Gastrocnemius medialis (tissue), 4 donors: ENCODE measurements around the gene KPNA1. TPM values are rescaled to one million over a fixed set of nuclear protein-coding genes. Genes with fewer than 3 reads are reported as not detected.

Experiments
- ATAC-seq, 2 donors: fragments of 150-250 bp; one replicate each; pipeline ENCODE4 v1.9.1; 2016
- DNase-seq, 2 donors: peaks; one replicate each; pipeline ENCODE4 v3.0.0-alpha.2; 2019
- H3K27ac ChIP-seq, 4 donors: fragments of 200-600 bp; sonication (generic); 1 replicate in 1 of 4; 2 replicates in 3 of 4; pipeline ENCODE4 v1.5.1; 2016 to 2018; ENCODE audit warnings: mild to moderate bottlenecking in 2 of 4, moderate library complexity in 1 of 4
- H3K27me3 ChIP-seq, 3 donors: fragments of 200-600 bp; sonication (generic) in 2 of 3; 1 replicate in 1 of 3; 2 replicates in 2 of 3; pipeline versions ENCODE4 v1.5.1 to v1.6.0; 2016 to 2019; ENCODE audit warnings: mild to moderate bottlenecking in 1 of 3, moderate library complexity in 1 of 3
- H3K36me3 ChIP-seq, 2 donors: fragments of 200-600 bp; sonication (generic) in 1 of 2; one replicate each; pipeline ENCODE4 v1.5.1; 2017 to 2018
- H3K4me1 ChIP-seq, 2 donors: fragments of 200-600 bp; sonication (generic) in 1 of 2; one replicate each; pipeline ENCODE4 v1.5.1; 2016 to 2017; ENCODE audit warnings: mild to moderate bottlenecking in 2 of 2
- H3K4me3 ChIP-seq, 4 donors: fragments of 200-600 bp; sonication (generic) in 3 of 4; 1 replicate in 1 of 4; 2 replicates in 3 of 4; pipeline ENCODE4 v1.5.1; 2016 to 2019; ENCODE audit warnings: mild to moderate bottlenecking in 2 of 4
- H3K9me3 ChIP-seq, 3 donors: fragments of 200-600 bp; sonication (generic) in 2 of 3; 1 replicate in 1 of 3; 2 replicates in 2 of 3; pipeline ENCODE4 v1.5.1; 2016 to 2019
- CTCF ChIP-seq, 5 experiments: fragments of 450-650 bp in 3 of 5; fragments of 200-600 bp in 2 of 5; sonication (generic) in 2 of 5; IDR thresholded peaks in 4 of 5; conservative IDR thresholded peaks in 1 of 5; 1 replicate in 4 of 5; 2 replicates in 1 of 5; pipeline ENCODE4 v1.5.1; 2016 to 2019; ENCODE audit warnings: antibody characterized with exemption in 5 of 5, mild to moderate bottlenecking in 3 of 5, moderate library complexity in 3 of 5
- POLR2A ChIP-seq, 2 donors: fragments of 450-650 bp; IDR thresholded peaks; one replicate each; pipeline ENCODE4 v1.6.1; 2017; ENCODE audit warnings: antibody characterized with exemption in 2 of 2, mild to moderate bottlenecking in 2 of 2, moderate library complexity in 2 of 2
- in situ Hi-C, 4 donors: fragments of 200-750 bp; cut with MboI; loops; one replicate each; pipeline versions ENCODE4 v1.15.0 to v1.8.0; 2017; ENCODE audit warnings: low sequenced_read_pairs in 4 of 4
- intact Hi-C: fragments of 100-400 bp; cut with DNase I; formaldehyde crosslinking; loops from one replicate; pipeline ENCODE4 v1.15.1; 2023; ENCODE audit warnings: low total_unique reads
- total RNA-seq, 4 donors: library from RNA; depleted of rRNA; stranded (reverse); fragments of >200 nt; gene quantifications; one replicate each; pipeline versions ENCODE4 v1.1.0 to v1.2.3, GENCODE V29; 2016

The KPNA1 gene
- total RNA-seq, 4 donors from 2014 or later, result 108 to 119 (median 112) TPM

DNA sequence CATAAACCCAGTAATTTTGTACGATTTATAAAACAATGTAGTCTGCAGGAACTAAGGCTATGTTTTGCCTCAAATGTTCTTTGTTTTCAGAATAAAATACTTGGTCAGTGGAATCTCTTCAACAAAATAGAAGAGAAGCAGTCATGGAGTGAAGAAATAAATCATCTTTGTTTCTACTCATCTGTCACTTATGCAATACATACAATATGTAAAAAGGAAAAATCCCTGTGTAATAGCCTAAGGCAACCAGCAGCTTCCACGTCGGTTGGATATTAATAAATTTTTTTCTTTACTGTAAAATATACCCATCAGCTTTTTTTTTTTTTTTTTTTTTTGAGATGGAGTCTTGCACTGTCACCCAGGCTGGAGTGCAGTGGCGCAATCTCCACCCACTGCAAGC lies 93.6 kb downstream of the KPNA1 start:
- intact Hi-C loops, result loop anchor here (5.0 kb wide), 1 partner anchor 46 kb away; no protein-coding TSS in a partner anchor
- TF ChIP-seq POLR2A (IDR thresholded peaks at IDR 0.05) (no peak), CTCF (IDR thresholded peaks at IDR 0.05 in 4 of 5, conservative IDR thresholded peaks at IDR 0.05 in 1 of 5) (no peak)
- Histone ChIP-seq H3K4me3 (no peak overlapping the region), H3K9me3 (no peaks in the 10 kb centered on the region), H3K36me3 (peaks cover 0 to 14% of the 10 kb centered on the region in 2 donors), H3K27me3 (no peaks in the 10 kb centered on the region), H3K4me1 (peaks cover 12 to 14% of the 10 kb centered on the region in 2 donors), H3K27ac (peak overlapping the region in 1 of 4 donors; percentile 31)
- DNase-seq, result no peak
- ATAC-seq, result no peak
- in situ Hi-C loops, result no loop called here

- Histone ChIP-seq H3K36me3 (no peaks in the 10 kb centered on the region), H3K4me1 (peaks cover 35 to 43% of the 10 kb centered on the region in 2 donors), H3K27ac (peak overlapping the region; percentile 88 to 98 (median 91)), H3K27me3 (no peaks in the 10 kb centered on the region), H3K9me3 (no peaks in the 10 kb centered on the region), H3K4me3 (peak overlapping the region; percentile 76 to 97 (median 77))
- in situ Hi-C loops, result loop anchor here in 2 of 4 donors (10.0 kb wide), 2 partner anchors 88 to 98 kb away; partner anchors contain the start of gene KPNA1 (in 1 of the 2)
- TF ChIP-seq POLR2A (IDR thresholded peaks at IDR 0.05), result peak in 1 of 2 donors; percentile 33
- TF ChIP-seq CTCF (IDR thresholded peaks at IDR 0.05 in 4 of 5, conservative IDR thresholded peaks at IDR 0.05 in 1 of 5), result no peak
- intact Hi-C loops, result loop anchor here (1.0 kb wide), 3 partner anchors 33 to 376 kb away; partner anchors contain the start of genes FAM162A, HSPBAP1 and KPNA1
- ATAC-seq (peak; percentile 16 to 24), DNase-seq (peak; percentile 26 to 67)
These were observed 97.8 kb downstream of the KPNA1 start for GRCh38 chr3:122416966-122417365.

DNA sequence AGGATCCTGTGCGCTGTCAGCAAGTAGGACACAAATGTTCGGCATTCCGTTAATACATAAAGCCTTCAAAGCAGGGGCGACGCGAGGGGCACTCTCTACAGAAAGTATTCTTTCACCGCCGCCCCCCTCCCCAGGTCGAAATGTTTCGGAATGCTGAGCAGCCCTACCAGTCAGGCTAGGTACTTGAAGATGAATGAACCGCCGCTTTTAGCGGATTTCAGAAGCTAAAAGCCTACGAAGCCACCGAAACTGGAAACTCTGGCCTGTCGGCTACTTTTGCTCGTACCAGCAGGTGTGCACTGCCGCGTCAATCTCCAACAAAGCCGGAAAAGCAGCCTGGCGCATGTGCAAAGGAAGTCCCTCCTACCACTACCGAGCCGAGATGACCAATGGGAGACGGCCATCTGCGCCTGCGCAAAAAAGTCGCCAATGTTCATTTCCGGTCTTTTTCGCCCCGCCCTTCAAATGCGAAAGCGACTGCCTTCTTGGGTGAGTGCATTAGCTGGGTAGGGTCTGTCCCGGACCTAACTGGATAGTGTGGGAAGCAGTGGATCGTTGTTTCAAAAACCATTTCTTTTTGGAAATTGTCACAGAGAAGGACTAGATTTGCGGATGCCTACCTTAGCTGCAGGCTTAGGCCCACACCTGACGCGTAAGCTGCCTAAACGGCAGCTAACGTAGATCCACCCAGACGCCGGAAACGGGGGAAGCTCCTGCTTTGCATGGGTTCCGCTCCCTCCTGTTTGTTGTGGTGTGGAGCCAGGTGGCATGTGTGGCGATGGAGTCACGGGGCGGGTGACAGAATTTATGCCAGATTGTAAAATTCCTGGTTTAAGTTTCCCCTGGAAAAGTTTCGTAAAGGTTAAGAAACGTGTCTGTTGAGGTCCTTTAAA lies 98.7 kb downstream of the KPNA1 start, which contains the start of gene WDR5B:
WDR5B (minus strand) TSS at position 301 of the 893 bp plus-strand sequence. CDS start 534 bp downstream, outside the sequence.
- Histone ChIP-seq H3K4me3 (peak within 1 kb of the TSS; percentile 76 to 97 (median 77)), H3K9me3 (no peaks in the 10 kb centered on the region), H3K27ac (peak within 1 kb of the TSS; percentile 88 to 98 (median 91)), H3K4me1 (peaks cover 35 to 43% of the 10 kb centered on the region in 2 donors), H3K27me3 (no peaks in the 10 kb centered on the region), H3K36me3 (peaks cover 0 to under 1% of the 10 kb centered on the region in 2 donors)
- in situ Hi-C loops (loop anchor here in 2 of 4 donors (10.0 kb wide), 2 partner anchors 89 to 99 kb away; partner anchors contain the start of gene KPNA1 (in 1 of the 2)), intact Hi-C loops (loop anchor here (1.0 kb wide), 3 partner anchors 32 to 377 kb away; partner anchors contain the start of genes FAM162A, HSPBAP1 and KPNA1)
- ATAC-seq (peak; percentile 90), DNase-seq (peak; percentile 97 to 98)
- peak in 1 of 5 experiments; percentile 15 for TF ChIP-seq CTCF (IDR thresholded peaks at IDR 0.05 in 4 of 5, conservative IDR thresholded peaks at IDR 0.05 in 1 of 5)
- TF ChIP-seq POLR2A (IDR thresholded peaks at IDR 0.05), result peak; percentile 90 to 93

GRCh38 chr3:122415104-122415744 lies 99.5 kb downstream of the KPNA1 start:
- intact Hi-C loops (no loop called here), in situ Hi-C loops (loop anchor here in 2 of 4 donors (10.0 kb wide), 2 partner anchors 90 to 100 kb away; partner anchors contain the start of gene KPNA1 (in 1 of the 2))
- no peaks in the 10 kb centered on the region for H3K27me3 ChIP-seq
- H3K9me3 ChIP-seq, result no peaks in the 10 kb centered on the region
- TF ChIP-seq POLR2A (IDR thresholded peaks at IDR 0.05), result no peak
- TF ChIP-seq CTCF (IDR thresholded peaks at IDR 0.05 in 4 of 5, conservative IDR thresholded peaks at IDR 0.05 in 1 of 5), result no peak
- H3K27ac ChIP-seq, result peak overlapping the region; percentile 88 to 98 (median 91)
- peak; percentile 47 to 69 for DNase-seq
- peaks cover 35 to 43% of the 10 kb centered on the region in 2 donors for H3K4me1 ChIP-seq
- H3K36me3 ChIP-seq, result peaks cover 0 to 6% of the 10 kb centered on the region in 2 donors
- peak; percentile 46 to 49 for ATAC-seq
- peak overlapping the region; percentile 76 to 97 (median 77) for H3K4me3 ChIP-seq
